HL-60 (cell line): ENCODE data around the gene ABHD16A.

Experiments
- DNase-seq, 2 experiments: peaks; one replicate each; pipeline ENCODE4 v3.0.0-alpha.2; 2010 to 2020; ENCODE audit warnings: low read depth in 1 of 2, low spot score in 1 of 2
- H3K27ac ChIP-seq: fragments of 250-450 bp; sonication (Bioruptor Pico); replicated peaks from 2 replicates; pipeline ENCODE4 v1.5.1; 2020; ENCODE audit warnings: mild to moderate bottlenecking, moderate library complexity
- H3K27me3 ChIP-seq: fragments of 250-450 bp; sonication (Bioruptor Pico); 2 replicates; pipeline ENCODE4 v1.5.1; 2021; ENCODE audit warnings: mild to moderate bottlenecking, moderate library complexity; ENCODE audit not compliant: insufficient read depth, poor library complexity, severe bottlenecking
- H3K4me3 ChIP-seq: replicated peaks from 2 replicates; pipeline ENCODE4 v1.5.1; 2011; ENCODE audit warnings: mild to moderate bottlenecking, control low read depth, low read length; ENCODE audit not compliant: insufficient read depth
- GABPA ChIP-seq: IDR thresholded peaks from 2 replicates; pipeline ENCODE4 v1.6.1; 2012; ENCODE audit warnings: low read depth
- POLR2AphosphoS5 ChIP-seq: IDR thresholded peaks from 2 replicates; pipeline ENCODE4 v1.6.1; 2012; ENCODE audit warnings: low read depth
- SPI1 ChIP-seq: IDR thresholded peaks from 2 replicates; pipeline ENCODE4 v1.6.1; 2012; ENCODE audit warnings: low read depth, mild to moderate bottlenecking, borderline replicate concordance
- TF ChIP-seq, protein P1 (sequence below): IDR thresholded peaks from one replicate; pipeline ENCODE4 v1.5.1; 2011; ENCODE audit warnings: low read length, control low read depth, inconsistent platforms; ENCODE audit not compliant: insufficient read depth
- TF ChIP-seq, protein P2 (sequence below): IDR thresholded peaks from 2 replicates; pipeline ENCODE4 v1.6.1; 2012; ENCODE audit warnings: low read depth; ENCODE audit not compliant: insufficient replicate concordance

ABHD16A gene

DNA sequence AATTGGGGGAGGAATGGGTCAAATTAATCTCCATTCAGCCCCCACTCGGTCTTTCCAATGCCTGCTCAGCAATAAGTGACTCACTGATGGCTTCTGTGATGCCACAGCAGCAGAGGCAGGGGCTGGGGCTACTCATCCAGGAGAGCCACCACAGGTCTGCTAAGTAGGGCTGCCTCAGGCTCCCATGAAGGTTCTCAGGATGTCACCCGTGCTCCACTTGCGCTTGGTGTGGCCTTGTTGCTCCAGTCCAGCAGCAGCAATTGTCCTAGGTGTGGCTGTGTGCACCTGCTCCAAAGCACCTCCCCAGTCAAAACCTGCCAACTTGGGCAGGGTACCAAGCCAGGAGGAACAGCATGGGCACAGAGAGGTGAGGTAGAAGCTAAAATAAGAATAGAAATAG, 19.0 kb upstream of the ABHD16A start:
- TF ChIP-seq, protein P1, sequence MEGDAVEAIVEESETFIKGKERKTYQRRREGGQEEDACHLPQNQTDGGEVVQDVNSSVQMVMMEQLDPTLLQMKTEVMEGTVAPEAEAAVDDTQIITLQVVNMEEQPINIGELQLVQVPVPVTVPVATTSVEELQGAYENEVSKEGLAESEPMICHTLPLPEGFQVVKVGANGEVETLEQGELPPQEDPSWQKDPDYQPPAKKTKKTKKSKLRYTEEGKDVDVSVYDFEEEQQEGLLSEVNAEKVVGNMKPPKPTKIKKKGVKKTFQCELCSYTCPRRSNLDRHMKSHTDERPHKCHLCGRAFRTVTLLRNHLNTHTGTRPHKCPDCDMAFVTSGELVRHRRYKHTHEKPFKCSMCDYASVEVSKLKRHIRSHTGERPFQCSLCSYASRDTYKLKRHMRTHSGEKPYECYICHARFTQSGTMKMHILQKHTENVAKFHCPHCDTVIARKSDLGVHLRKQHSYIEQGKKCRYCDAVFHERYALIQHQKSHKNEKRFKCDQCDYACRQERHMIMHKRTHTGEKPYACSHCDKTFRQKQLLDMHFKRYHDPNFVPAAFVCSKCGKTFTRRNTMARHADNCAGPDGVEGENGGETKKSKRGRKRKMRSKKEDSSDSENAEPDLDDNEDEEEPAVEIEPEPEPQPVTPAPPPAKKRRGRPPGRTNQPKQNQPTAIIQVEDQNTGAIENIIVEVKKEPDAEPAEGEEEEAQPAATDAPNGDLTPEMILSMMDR, result no peak
- no peak for TF ChIP-seq SPI1
- no peak for TF ChIP-seq GABPA
- TF ChIP-seq POLR2AphosphoS5, result no peak
- TF ChIP-seq, protein P2, sequence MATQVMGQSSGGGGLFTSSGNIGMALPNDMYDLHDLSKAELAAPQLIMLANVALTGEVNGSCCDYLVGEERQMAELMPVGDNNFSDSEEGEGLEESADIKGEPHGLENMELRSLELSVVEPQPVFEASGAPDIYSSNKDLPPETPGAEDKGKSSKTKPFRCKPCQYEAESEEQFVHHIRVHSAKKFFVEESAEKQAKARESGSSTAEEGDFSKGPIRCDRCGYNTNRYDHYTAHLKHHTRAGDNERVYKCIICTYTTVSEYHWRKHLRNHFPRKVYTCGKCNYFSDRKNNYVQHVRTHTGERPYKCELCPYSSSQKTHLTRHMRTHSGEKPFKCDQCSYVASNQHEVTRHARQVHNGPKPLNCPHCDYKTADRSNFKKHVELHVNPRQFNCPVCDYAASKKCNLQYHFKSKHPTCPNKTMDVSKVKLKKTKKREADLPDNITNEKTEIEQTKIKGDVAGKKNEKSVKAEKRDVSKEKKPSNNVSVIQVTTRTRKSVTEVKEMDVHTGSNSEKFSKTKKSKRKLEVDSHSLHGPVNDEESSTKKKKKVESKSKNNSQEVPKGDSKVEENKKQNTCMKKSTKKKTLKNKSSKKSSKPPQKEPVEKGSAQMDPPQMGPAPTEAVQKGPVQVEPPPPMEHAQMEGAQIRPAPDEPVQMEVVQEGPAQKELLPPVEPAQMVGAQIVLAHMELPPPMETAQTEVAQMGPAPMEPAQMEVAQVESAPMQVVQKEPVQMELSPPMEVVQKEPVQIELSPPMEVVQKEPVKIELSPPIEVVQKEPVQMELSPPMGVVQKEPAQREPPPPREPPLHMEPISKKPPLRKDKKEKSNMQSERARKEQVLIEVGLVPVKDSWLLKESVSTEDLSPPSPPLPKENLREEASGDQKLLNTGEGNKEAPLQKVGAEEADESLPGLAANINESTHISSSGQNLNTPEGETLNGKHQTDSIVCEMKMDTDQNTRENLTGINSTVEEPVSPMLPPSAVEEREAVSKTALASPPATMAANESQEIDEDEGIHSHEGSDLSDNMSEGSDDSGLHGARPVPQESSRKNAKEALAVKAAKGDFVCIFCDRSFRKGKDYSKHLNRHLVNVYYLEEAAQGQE, result no peak
- Histone ChIP-seq H3K27me3 (no peaks in the 10 kb centered on the region), H3K27ac (no peak overlapping the region), H3K4me3 (no peak overlapping the region)
- DNase-seq, result no peak

GRCh38 chr6:31721351-31722020, 18.4 kb upstream of the ABHD16A start, which contains the start of gene LY6G6C:
Gene LY6G6C (minus strand): TSS chr6:31721746. CDS start chr6:31721679, 67 bp downstream.
- TF ChIP-seq POLR2AphosphoS5 (no peak), SPI1 (no peak), GABPA (no peak)
- TF ChIP-seq, protein P1, result no peak
- TF ChIP-seq, protein P2, result no peak

DNA sequence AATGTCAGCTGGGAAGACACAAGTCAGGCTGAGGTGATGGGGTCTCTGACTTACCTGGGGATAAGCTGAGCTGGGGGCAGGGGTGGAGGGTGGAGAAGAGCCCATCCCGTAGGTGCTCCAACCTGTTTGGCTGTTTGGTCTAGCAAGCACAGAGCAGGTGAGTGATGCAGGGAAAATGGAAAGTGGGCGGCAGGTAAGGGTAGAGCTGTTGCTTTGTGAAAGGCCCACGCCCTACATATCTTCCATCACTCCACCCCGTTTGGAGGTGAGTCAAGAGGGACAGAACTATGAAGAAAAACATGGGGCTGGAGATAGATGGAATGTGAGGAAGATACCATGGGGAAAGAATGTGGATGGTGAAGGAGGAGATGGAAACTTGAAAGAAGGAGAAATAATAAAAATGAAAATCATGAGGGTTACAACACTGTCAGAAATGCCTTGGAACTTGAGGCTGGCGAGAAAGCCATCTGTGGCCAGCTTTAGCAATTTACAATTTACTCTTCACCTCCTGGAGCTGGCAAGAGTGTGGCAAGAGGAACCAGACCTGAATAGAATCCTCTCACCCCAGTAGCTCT, 17.2 kb upstream of the ABHD16A start:
- no peak for DNase-seq

More at GRCh38 chr6:31721351-31722020, 18.4 kb upstream of the ABHD16A start, which contains the start of gene LY6G6C:
- DNase-seq, result no peak
- Histone ChIP-seq H3K27me3 (no peaks in the 10 kb centered on the region), H3K4me3 (no peak within 1 kb of the TSS), H3K27ac (no peak within 1 kb of the TSS)

More for the DNA sequence above, 17.2 kb upstream of the ABHD16A start:
- Histone ChIP-seq H3K4me3 (no peak overlapping the region), H3K27ac (no peak overlapping the region), H3K27me3 (no peaks in the 10 kb centered on the region)
- TF ChIP-seq GABPA, result no peak
- TF ChIP-seq SPI1, result no peak
- TF ChIP-seq POLR2AphosphoS5, result no peak
- TF ChIP-seq, protein P1, result no peak
- TF ChIP-seq, protein P2, result no peak
